ENCODE measurements around the gene FAM216A. TPM values are rescaled to one million over a fixed set of nuclear protein-coding genes. Genes with fewer than 3 reads are reported as not detected.
"Not testable (repeated sequence)": the region's sequence is repeated elsewhere in the genome, so short reads cannot be mapped to it uniquely, and the experiment has no call there.

Gene FAM216A
- polyA plus RNA-seq, 1 donor from 2014 or later = 77.4 TPM

GRCh38 chr12:110426406-110426805, 42.2 kb upstream of the FAM216A start:
- Histone ChIP-seq H3K4me2 (ENCODE audit: low read length) (no peak overlapping the region), H3K9me3 (ENCODE audit: low read length) (no peaks in the 10 kb centered on the region), H3K79me2 (replicated peaks; ENCODE audit: insufficient read depth, low read length) (no peaks in the 10 kb centered on the region), H3K9me2 (ENCODE audit: insufficient read depth, low read length) (no peaks in the 10 kb centered on the region), H3K36me3 (ENCODE audit: insufficient read depth, low read length) (no peaks in the 10 kb centered on the region), H3K4me3 (ENCODE audit: low read length) (no peak overlapping the region), H3K9ac (ENCODE audit: low read length) (no peak overlapping the region), H3K27ac (ENCODE audit: low read length) (no peak overlapping the region), H3K27me3 (ENCODE audit: insufficient read depth, low read depth, low read length) (no peaks in the 10 kb centered on the region), H2AFZ (ENCODE audit: low read depth, low read length) (no peak overlapping the region), H4K20me1 (ENCODE audit: insufficient read depth) (no peaks in the 10 kb centered on the region), H3F3A (ENCODE audit: insufficient read depth, low read length, poor library complexity, severe bottlenecking) (no peaks in the 10 kb centered on the region)
- TF ChIP-seq POLR2AphosphoS5 (IDR thresholded peaks at IDR 0.05) (no peak), EP300 (conservative IDR thresholded peaks at IDR 0.05; ENCODE audit: poor library complexity, severe bottlenecking) (no peak), REST (IDR thresholded peaks at IDR 0.05; ENCODE audit: borderline replicate concordance) (no peak), TAF1 (IDR thresholded peaks at IDR 0.05; ENCODE audit: low read depth) (no peak), MXI1 (conservative IDR thresholded peaks at IDR 0.05; ENCODE audit: poor library complexity, severe bottlenecking) (no peak), CTCF (IDR thresholded peaks at IDR 0.05; ENCODE audit: poor library complexity, severe bottlenecking) (no peak), RAD21 (conservative IDR thresholded peaks at IDR 0.05) (no peak), EZH2 (IDR thresholded peaks at IDR 0.05; ENCODE audit: borderline replicate concordance, insufficient read depth, low read length, poor library complexity, severe bottlenecking) (no peak), SMC3 (conservative IDR thresholded peaks at IDR 0.05; ENCODE audit: poor library complexity) (no peak)

GRCh38 chr12:110429676-110430075, 39.0 kb upstream of the FAM216A start:
- H3K9me3 ChIP-seq (ENCODE audit: low read length); H3K79me2 ChIP-seq (replicated peaks; ENCODE audit: insufficient read depth, low read length); H3F3A ChIP-seq (ENCODE audit: insufficient read depth, low read length, poor library complexity, severe bottlenecking); H4K20me1 ChIP-seq (ENCODE audit: insufficient read depth); H2AFZ ChIP-seq (ENCODE audit: low read depth, low read length); H3K4me2 ChIP-seq (ENCODE audit: low read length); H3K9ac ChIP-seq (ENCODE audit: low read length); H3K27me3 ChIP-seq (ENCODE audit: insufficient read depth, low read depth, low read length); H3K27ac ChIP-seq (ENCODE audit: low read length); H3K36me3 ChIP-seq (ENCODE audit: insufficient read depth, low read length); H3K4me3 ChIP-seq (ENCODE audit: low read length); H3K9me2 ChIP-seq (ENCODE audit: insufficient read depth, low read length): not testable (repeated sequence)

GRCh38 chr12:110431957-110432587, 36.6 kb upstream of the FAM216A start:
- Histone ChIP-seq H3K9ac (ENCODE audit: low read length) (no peak overlapping the region), H3K9me3 (ENCODE audit: low read length) (no peaks in the 10 kb centered on the region), H3K9me2 (ENCODE audit: insufficient read depth, low read length) (no peaks in the 10 kb centered on the region), H3F3A (ENCODE audit: insufficient read depth, low read length, poor library complexity, severe bottlenecking) (no peaks in the 10 kb centered on the region), H3K27ac (ENCODE audit: low read length) (no peak overlapping the region), H3K4me2 (ENCODE audit: low read length) (no peak overlapping the region), H3K4me3 (ENCODE audit: low read length) (no peak overlapping the region), H2AFZ (ENCODE audit: low read depth, low read length) (no peak overlapping the region), H4K20me1 (ENCODE audit: insufficient read depth) (no peaks in the 10 kb centered on the region), H3K36me3 (ENCODE audit: insufficient read depth, low read length) (no peaks in the 10 kb centered on the region), H3K79me2 (replicated peaks; ENCODE audit: insufficient read depth, low read length) (no peaks in the 10 kb centered on the region), H3K27me3 (ENCODE audit: insufficient read depth, low read depth, low read length) (no peaks in the 10 kb centered on the region)
- TF ChIP-seq REST (IDR thresholded peaks at IDR 0.05; ENCODE audit: borderline replicate concordance) (no peak), RAD21 (conservative IDR thresholded peaks at IDR 0.05) (no peak), MXI1 (conservative IDR thresholded peaks at IDR 0.05; ENCODE audit: poor library complexity, severe bottlenecking) (no peak), EZH2 (IDR thresholded peaks at IDR 0.05; ENCODE audit: borderline replicate concordance, insufficient read depth, low read length, poor library complexity, severe bottlenecking) (no peak), CTCF (IDR thresholded peaks at IDR 0.05; ENCODE audit: poor library complexity, severe bottlenecking) (no peak), SMC3 (conservative IDR thresholded peaks at IDR 0.05; ENCODE audit: poor library complexity) (no peak), POLR2AphosphoS5 (IDR thresholded peaks at IDR 0.05) (no peak), TAF1 (IDR thresholded peaks at IDR 0.05; ENCODE audit: low read depth) (no peak), EP300 (conservative IDR thresholded peaks at IDR 0.05; ENCODE audit: poor library complexity, severe bottlenecking) (no peak)

Measured in neural cell (in vitro differentiated cells).